Nephron progenitor cell (in vitro differentiated cells): ENCODE measurements around the gene HOXB3.

ENCODE experiments used
- DNase-seq: peaks from one replicate; pipeline ENCODE4 v3.0.0; 2021
- H3K27ac Mint-ChIP-seq: 2 replicates; pipeline ENCODE4 v1.8.0; 2021; ENCODE audit warnings: mild to moderate bottlenecking, moderate library complexity, mixed read lengths
- H3K27me3 Mint-ChIP-seq: 2 replicates; pipeline ENCODE4 v1.8.0; 2021; ENCODE audit warnings: mild to moderate bottlenecking, low read depth, mixed read lengths; ENCODE audit not compliant: poor library complexity
- H3K36me3 Mint-ChIP-seq: 2 replicates; pipeline ENCODE4 v1.8.0; 2021; ENCODE audit warnings: low read depth, mixed read lengths
- H3K4me1 Mint-ChIP-seq: 2 replicates; pipeline ENCODE4 v1.8.0; 2021; ENCODE audit warnings: mixed read lengths
- H3K4me3 Mint-ChIP-seq: 2 replicates; pipeline ENCODE4 v1.8.0; 2021; ENCODE audit warnings: mild to moderate bottlenecking, moderate library complexity, mixed read lengths
- H3K9me3 Mint-ChIP-seq: 2 replicates; pipeline ENCODE4 v1.8.0; 2021; ENCODE audit warnings: mild to moderate bottlenecking, moderate library complexity, mixed read lengths
- CTCF ChIP-seq: fragments of 200-600 bp; sonication (generic); IDR thresholded peaks from 2 replicates; pipeline ENCODE4 v1.5.0; 2021; ENCODE audit warnings: antibody characterized with exemption

Gene HOXB3

GRCh38 chr17:48566717-48567116, 23.3 kb downstream of the HOXB3 start:
- Mint-ChIP-seq H3K4me3 (no peak overlapping the region), H3K4me1 (peaks cover 23% of the 10 kb centered on the region), H3K27ac (no peak overlapping the region), H3K9me3 (no peaks in the 10 kb centered on the region), H3K36me3 (peaks cover 35% of the 10 kb centered on the region), H3K27me3 (peaks cover 4% of the 10 kb centered on the region)
- TF ChIP-seq CTCF = no peak
- DNase-seq = no peak

- Mint-ChIP-seq H3K27me3 (peaks cover 4% of the 10 kb centered on the region), H3K27ac (no peak overlapping the region), H3K4me3 (no peak overlapping the region), H3K36me3 (peaks cover 36% of the 10 kb centered on the region), H3K9me3 (no peaks in the 10 kb centered on the region), H3K4me1 (peaks cover 29% of the 10 kb centered on the region)
- no peak for DNase-seq
- TF ChIP-seq CTCF = no peak
These were observed 23.9 kb downstream of the HOXB3 start for GRCh38 chr17:48565925-48566710.

GRCh38 chr17:48565022-48565554, 25.0 kb downstream of the HOXB3 start:
- Mint-ChIP-seq H3K4me3 (no peak overlapping the region), H3K27ac (no peak overlapping the region), H3K9me3 (no peaks in the 10 kb centered on the region), H3K27me3 (peaks cover 4% of the 10 kb centered on the region), H3K36me3 (peaks cover 37% of the 10 kb centered on the region), H3K4me1 (peaks cover 40% of the 10 kb centered on the region)
- no peak for TF ChIP-seq CTCF
- no peak for DNase-seq

GRCh38 chr17:48564188-48565021, 25.6 kb downstream of the HOXB3 start:
- H3K4me1 Mint-ChIP-seq = peaks cover 46% of the 10 kb centered on the region
- TF ChIP-seq CTCF = no peak
- peaks cover 34% of the 10 kb centered on the region for H3K36me3 Mint-ChIP-seq
- peaks cover 4% of the 10 kb centered on the region for H3K27me3 Mint-ChIP-seq
- no peak overlapping the region for H3K4me3 Mint-ChIP-seq
- no peak for DNase-seq
- H3K27ac Mint-ChIP-seq = no peak overlapping the region
- no peaks in the 10 kb centered on the region for H3K9me3 Mint-ChIP-seq

- H3K9me3 Mint-ChIP-seq = no peaks in the 10 kb centered on the region
- peaks cover 4% of the 10 kb centered on the region for H3K27me3 Mint-ChIP-seq
- H3K4me3 Mint-ChIP-seq = peak overlapping the region; percentile 87
- H3K27ac Mint-ChIP-seq = peak overlapping the region; percentile 100
- DNase-seq = no peak
- no peak for TF ChIP-seq CTCF
- H3K4me1 Mint-ChIP-seq = peaks cover 52% of the 10 kb centered on the region
- H3K36me3 Mint-ChIP-seq = peaks cover 34% of the 10 kb centered on the region
These were observed 26.2 kb downstream of the HOXB3 start for GRCh38 chr17:48563867-48564187.
